ENCODE measurements around the gene SLC9A2.

Gene SLC9A2

GRCh38 chr2:102619414-102620319, at the start of gene SLC9A2:
Gene SLC9A2, plus strand, starts transcription at chr2:102619553. Its CDS starts 296 bp downstream, at chr2:102619849.
- peak; percentile 45 for DNase-seq

GRCh38 chr2:102575888-102576287, 43.5 kb upstream of the SLC9A2 start:
- DNase-seq: no peak

- DNase-seq: no peak
Measured at GRCh38 chr2:102578376-102578775, 41.0 kb upstream of the SLC9A2 start.

GRCh38 chr2:102581911-102582310, 37.4 kb upstream of the SLC9A2 start:
- DNase-seq: no peak

GRCh38 chr2:102582845-102583244, 36.5 kb upstream of the SLC9A2 start:
- DNase-seq: no peak

GRCh38 chr2:102585847-102586404, 33.4 kb upstream of the SLC9A2 start:
- no peak for DNase-seq

- DNase-seq: no peak
Measured at GRCh38 chr2:102588213-102588939, 31.0 kb upstream of the SLC9A2 start.

- no peak for DNase-seq
Measured at GRCh38 chr2:102589444-102589843, 29.9 kb upstream of the SLC9A2 start.

- DNase-seq: peak; percentile 82
Measured at GRCh38 chr2:102591491-102592045, 27.8 kb upstream of the SLC9A2 start.

GRCh38 chr2:102592601-102593000, 26.8 kb upstream of the SLC9A2 start:
- no peak for DNase-seq

- no peak for DNase-seq
Measured at GRCh38 chr2:102593516-102593915, 25.8 kb upstream of the SLC9A2 start.

- DNase-seq: no peak
Measured at GRCh38 chr2:102594445-102595016, 24.8 kb upstream of the SLC9A2 start.

GRCh38 chr2:102597788-102598187, 21.6 kb upstream of the SLC9A2 start:
- DNase-seq: no peak

GRCh38 chr2:102599486-102599885, 19.9 kb upstream of the SLC9A2 start:
- DNase-seq: no peak

GRCh38 chr2:102601730-102602129, 17.6 kb upstream of the SLC9A2 start:
- DNase-seq: no peak

GRCh38 chr2:102603904-102604303, 15.4 kb upstream of the SLC9A2 start:
- DNase-seq: peak; percentile 86

- peak; percentile 48 for DNase-seq
Measured at GRCh38 chr2:102604769-102605168, 14.6 kb upstream of the SLC9A2 start.

- DNase-seq: no peak
Measured at GRCh38 chr2:102606353-102606752, 13.0 kb upstream of the SLC9A2 start.

- DNase-seq: peak; percentile 71
Measured at GRCh38 chr2:102615620-102616436, 3.5 kb upstream of the SLC9A2 start.

- DNase-seq: peak; percentile 26
Measured at GRCh38 chr2:102618452-102619413, 620 bp upstream of the SLC9A2 start.

GRCh38 chr2:102620332-102620731, 979 bp downstream of the SLC9A2 start:
- peak; percentile 61 for DNase-seq
